ENCODE data around the gene CNGA3.

The CNGA3 gene

DNA sequence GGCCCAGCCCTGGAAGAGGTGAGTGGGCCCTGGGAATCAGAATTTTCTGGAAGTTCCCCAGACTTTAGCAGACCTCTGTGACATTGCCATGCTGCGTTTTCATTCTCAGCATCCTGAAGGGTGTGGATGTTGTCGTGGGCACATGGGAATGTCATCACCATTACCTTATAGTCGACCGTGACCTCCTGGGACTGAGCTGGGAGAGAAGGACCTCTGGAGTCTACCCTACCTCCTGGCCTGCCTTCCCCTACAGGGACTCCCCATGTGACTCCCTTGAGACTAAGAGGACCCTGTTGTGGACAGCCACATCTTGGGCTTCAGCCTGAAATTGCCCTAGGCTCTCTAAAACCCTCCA lies 43.0 kb downstream of the CNGA3 start:
- Histone ChIP-seq H3K4me1 (ENCODE audit: low read depth, poor library complexity, severe bottlenecking) (no peaks in the 10 kb centered on the region), H3K4me2 (no peak overlapping the region), H2AFZ (ENCODE audit: low read depth) (no peak overlapping the region), H4K20me1 (ENCODE audit: insufficient read depth) (no peaks in the 10 kb centered on the region), H3K79me2 (ENCODE audit: insufficient read depth, low read depth) (no peaks in the 10 kb centered on the region), H3K27me3 (ENCODE audit: insufficient read depth, low read depth) (no peaks in the 10 kb centered on the region), H3K36me3 (ENCODE audit: insufficient read depth) (no peaks in the 10 kb centered on the region), H3K4me3 (IDR thresholded peaks at IDR 0.05; ENCODE audit: insufficient read depth, low read depth, low read length) (no peak overlapping the region), H3K27ac (no peak overlapping the region), H3K9ac (no peak overlapping the region)
- TF ChIP-seq, protein P1, sequence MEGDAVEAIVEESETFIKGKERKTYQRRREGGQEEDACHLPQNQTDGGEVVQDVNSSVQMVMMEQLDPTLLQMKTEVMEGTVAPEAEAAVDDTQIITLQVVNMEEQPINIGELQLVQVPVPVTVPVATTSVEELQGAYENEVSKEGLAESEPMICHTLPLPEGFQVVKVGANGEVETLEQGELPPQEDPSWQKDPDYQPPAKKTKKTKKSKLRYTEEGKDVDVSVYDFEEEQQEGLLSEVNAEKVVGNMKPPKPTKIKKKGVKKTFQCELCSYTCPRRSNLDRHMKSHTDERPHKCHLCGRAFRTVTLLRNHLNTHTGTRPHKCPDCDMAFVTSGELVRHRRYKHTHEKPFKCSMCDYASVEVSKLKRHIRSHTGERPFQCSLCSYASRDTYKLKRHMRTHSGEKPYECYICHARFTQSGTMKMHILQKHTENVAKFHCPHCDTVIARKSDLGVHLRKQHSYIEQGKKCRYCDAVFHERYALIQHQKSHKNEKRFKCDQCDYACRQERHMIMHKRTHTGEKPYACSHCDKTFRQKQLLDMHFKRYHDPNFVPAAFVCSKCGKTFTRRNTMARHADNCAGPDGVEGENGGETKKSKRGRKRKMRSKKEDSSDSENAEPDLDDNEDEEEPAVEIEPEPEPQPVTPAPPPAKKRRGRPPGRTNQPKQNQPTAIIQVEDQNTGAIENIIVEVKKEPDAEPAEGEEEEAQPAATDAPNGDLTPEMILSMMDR (conservative IDR thresholded peaks at IDR 0.05; ENCODE audit: low read depth, low read length): no peak

DNA sequence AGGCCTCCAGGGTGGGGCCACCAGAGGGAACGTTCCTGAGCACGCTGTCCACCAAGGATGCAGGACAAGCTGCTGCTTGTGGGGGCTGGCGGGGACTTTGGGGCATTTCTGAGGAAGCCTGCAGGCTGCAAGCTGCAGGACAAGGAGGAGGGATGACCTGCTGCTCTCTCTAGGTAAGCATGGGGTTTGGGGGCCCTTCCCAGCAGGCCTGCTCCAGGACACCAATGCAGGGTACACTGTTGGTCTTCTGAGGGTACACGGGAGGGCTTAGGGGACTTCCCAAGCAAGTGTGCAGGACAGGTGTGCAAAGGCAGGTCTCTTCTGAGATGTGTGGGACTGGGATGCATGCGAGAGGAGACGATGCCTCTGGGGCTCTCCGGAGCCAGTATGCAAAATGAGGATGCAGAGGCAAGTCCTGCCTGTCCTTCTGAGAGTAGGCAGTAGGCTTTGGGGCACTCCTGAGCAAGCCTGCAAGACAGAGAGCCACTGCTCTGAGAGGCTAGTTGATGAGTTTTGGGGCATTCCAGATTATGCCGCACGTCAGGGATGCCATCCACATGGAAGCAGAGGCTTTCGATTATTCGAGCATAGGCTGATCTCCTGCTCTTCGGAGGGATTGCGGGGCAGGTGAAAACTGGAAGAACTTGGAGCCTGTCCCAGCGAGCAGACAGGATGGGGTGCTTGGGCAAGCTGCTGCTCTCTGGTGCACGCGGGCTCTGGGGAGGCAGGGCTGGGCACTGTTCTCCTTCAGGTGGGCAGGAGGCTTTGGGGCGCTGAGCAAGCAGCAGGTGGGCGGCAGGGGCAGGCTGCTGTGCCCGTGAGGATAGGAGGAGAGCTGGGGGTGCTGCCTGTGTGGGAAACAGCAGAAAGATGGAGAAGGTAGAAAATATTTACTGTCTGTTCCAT lies 44.6 kb downstream of the CNGA3 start:
- TF ChIP-seq, protein P1 (conservative IDR thresholded peaks at IDR 0.05; ENCODE audit: low read depth, low read length): no peak
- H3K4me3 ChIP-seq (IDR thresholded peaks at IDR 0.05; ENCODE audit: insufficient read depth, low read depth, low read length): no peak overlapping the region
- H3K79me2 ChIP-seq (ENCODE audit: insufficient read depth, low read depth): no peaks in the 10 kb centered on the region
- no peaks in the 10 kb centered on the region for H4K20me1 ChIP-seq (ENCODE audit: insufficient read depth)
- H3K9ac ChIP-seq: no peak overlapping the region
- H3K36me3 ChIP-seq (ENCODE audit: insufficient read depth): no peaks in the 10 kb centered on the region
- H3K27me3 ChIP-seq (ENCODE audit: insufficient read depth, low read depth): no peaks in the 10 kb centered on the region
- no peak overlapping the region for H3K4me2 ChIP-seq
- no peak overlapping the region for H2AFZ ChIP-seq (ENCODE audit: low read depth)
- H3K4me1 ChIP-seq (ENCODE audit: low read depth, poor library complexity, severe bottlenecking): no peaks in the 10 kb centered on the region
- no peak overlapping the region for H3K27ac ChIP-seq

DNA sequence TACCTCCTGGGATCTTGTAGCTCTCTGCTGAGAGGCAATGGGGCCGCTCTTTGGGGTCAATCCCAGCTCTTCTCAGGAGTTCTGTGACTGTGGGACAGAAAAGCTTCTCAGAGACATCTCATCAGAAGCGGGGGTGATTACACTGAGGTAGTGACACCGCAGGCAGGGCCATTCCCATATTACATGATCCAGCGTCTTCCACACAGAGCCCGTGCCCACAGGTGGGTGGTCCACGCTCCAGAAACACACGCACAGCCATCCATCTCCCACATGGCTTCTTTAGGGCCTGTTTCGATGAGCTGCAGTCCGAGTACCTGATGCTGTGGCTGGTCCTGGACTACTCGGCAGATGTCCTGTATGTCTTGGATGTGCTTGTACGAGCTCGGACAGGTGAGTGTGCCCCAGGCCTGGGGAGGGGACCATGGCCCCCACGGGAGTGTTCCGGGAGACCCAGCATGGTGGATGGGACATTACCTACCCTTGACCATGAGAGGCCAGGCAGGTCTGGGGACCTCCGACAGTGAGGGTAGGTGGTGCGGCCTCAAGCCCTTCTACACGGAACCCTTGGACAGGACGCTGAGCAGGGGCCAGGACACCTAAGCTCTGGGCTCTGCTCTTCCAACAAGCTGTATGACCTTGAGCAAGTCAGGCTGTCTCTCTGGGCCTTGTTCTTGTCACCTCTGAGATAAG lies 45.5 kb downstream of the CNGA3 start:
- H3K27ac ChIP-seq: no peak overlapping the region
- TF ChIP-seq, protein P1 (conservative IDR thresholded peaks at IDR 0.05; ENCODE audit: low read depth, low read length): no peak
- no peak overlapping the region for H2AFZ ChIP-seq (ENCODE audit: low read depth)
- H3K27me3 ChIP-seq (ENCODE audit: insufficient read depth, low read depth): no peaks in the 10 kb centered on the region
- H3K4me1 ChIP-seq (ENCODE audit: low read depth, poor library complexity, severe bottlenecking): no peaks in the 10 kb centered on the region
- H3K9ac ChIP-seq: no peak overlapping the region
- no peak overlapping the region for H3K4me3 ChIP-seq (IDR thresholded peaks at IDR 0.05; ENCODE audit: insufficient read depth, low read depth, low read length)
- no peaks in the 10 kb centered on the region for H4K20me1 ChIP-seq (ENCODE audit: insufficient read depth)
- H3K4me2 ChIP-seq: no peak overlapping the region
- H3K36me3 ChIP-seq (ENCODE audit: insufficient read depth): no peaks in the 10 kb centered on the region
- no peaks in the 10 kb centered on the region for H3K79me2 ChIP-seq (ENCODE audit: insufficient read depth, low read depth)

DNA sequence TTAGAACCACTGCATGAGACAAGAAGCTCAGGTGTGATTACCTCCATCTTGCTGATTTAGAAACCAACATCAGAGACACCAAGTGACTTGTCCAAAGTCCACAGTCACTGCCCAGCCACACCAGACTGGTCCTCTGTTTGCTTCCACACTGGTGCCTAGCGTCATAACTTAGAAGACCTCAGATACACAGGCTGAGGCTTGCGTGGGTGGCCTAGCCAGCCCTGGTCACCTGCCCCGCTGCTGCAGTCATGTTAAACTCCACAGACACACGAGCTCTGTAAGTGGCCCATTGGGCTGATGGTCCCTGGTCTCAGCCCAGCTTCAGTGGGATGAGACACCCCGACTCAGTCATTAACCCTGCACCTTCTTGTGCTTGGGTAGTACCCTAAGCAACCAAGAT lies 47.1 kb downstream of the CNGA3 start:
- no peak overlapping the region for H3K4me3 ChIP-seq (IDR thresholded peaks at IDR 0.05; ENCODE audit: insufficient read depth, low read depth, low read length)
- H3K4me1 ChIP-seq (ENCODE audit: low read depth, poor library complexity, severe bottlenecking): no peaks in the 10 kb centered on the region
- H3K4me2 ChIP-seq: no peak overlapping the region
- TF ChIP-seq, protein P1 (conservative IDR thresholded peaks at IDR 0.05; ENCODE audit: low read depth, low read length): no peak
- no peaks in the 10 kb centered on the region for H4K20me1 ChIP-seq (ENCODE audit: insufficient read depth)
- H2AFZ ChIP-seq (ENCODE audit: low read depth): no peak overlapping the region
- H3K79me2 ChIP-seq (ENCODE audit: insufficient read depth, low read depth): no peaks in the 10 kb centered on the region
- H3K27me3 ChIP-seq (ENCODE audit: insufficient read depth, low read depth): no peaks in the 10 kb centered on the region
- H3K36me3 ChIP-seq (ENCODE audit: insufficient read depth): no peaks in the 10 kb centered on the region
- H3K9ac ChIP-seq: no peak overlapping the region
- H3K27ac ChIP-seq: no peak overlapping the region

Data from KMS-11 (cell line).